Small intestine (tissue), 7 donors: ENCODE results near the gene C10orf62. TPM values are rescaled to one million over a fixed set of nuclear protein-coding genes. Genes with fewer than 3 reads are reported as not detected.

ENCODE experiments used
- DNase-seq, 2 donors: peaks; one replicate each; pipeline versions ENCODE4 v3.0.0 to v3.0.0-alpha.2; 2013
- FAIRE-seq: peaks from 2 replicates; lab custom pipeline; 2012; peaks lifted over from hg19 to GRCh38; lab: Jason Lieb, UNC
- H3K27ac ChIP-seq, 3 donors: one replicate each; pipeline ENCODE4 v1.5.1; 2013; ENCODE audit warnings: low read length in 2 of 3, mild to moderate bottlenecking in 2 of 3, control low read depth in 1 of 3, inconsistent platforms in 1 of 3, low read depth in 1 of 3, moderate library complexity in 1 of 3
- H3K27me3 ChIP-seq, 3 donors: one replicate each; pipeline ENCODE4 v1.6.1; 2013; ENCODE audit warnings: low read length in 3 of 3, inconsistent platforms in 1 of 3; ENCODE audit not compliant: control insufficient read depth in 3 of 3, insufficient read depth in 3 of 3
- H3K36me3 ChIP-seq, 3 donors: one replicate each; pipeline ENCODE4 v1.6.1; 2013; ENCODE audit warnings: low read length in 3 of 3, inconsistent platforms in 1 of 3, low read depth in 1 of 3, mild to moderate bottlenecking in 1 of 3, moderate library complexity in 1 of 3; ENCODE audit not compliant: control insufficient read depth in 3 of 3, insufficient read depth in 2 of 3
- H3K4me1 ChIP-seq, 3 donors: one replicate each; pipeline ENCODE4 v1.6.1; 2013; ENCODE audit warnings: low read length in 2 of 3, inconsistent platforms in 1 of 3, low read depth in 1 of 3, mild to moderate bottlenecking in 1 of 3, moderate library complexity in 1 of 3; ENCODE audit not compliant: control insufficient read depth in 3 of 3, insufficient read depth in 2 of 3
- H3K4me3 ChIP-seq, 3 donors: one replicate each; pipeline ENCODE4 v1.5.1; 2013; ENCODE audit warnings: low read length in 3 of 3, control low read depth in 1 of 3, inconsistent platforms in 1 of 3, low read depth in 1 of 3, mild to moderate bottlenecking in 1 of 3, moderate library complexity in 1 of 3
- H3K9me3 ChIP-seq, 2 donors: one replicate each; pipeline ENCODE4 v1.6.1; 2013; ENCODE audit warnings: low read depth in 1 of 2, low read length in 1 of 2; ENCODE audit not compliant: control insufficient read depth in 2 of 2, insufficient read depth in 1 of 2
- WGBS, 3 donors: extraction: QIAGEN DNeasy Blood & Tissue Kit; methylation state at CpG; one replicate each; pipeline ENCODE4 v1.1.7; 2013; 5-methylcytosine and 5-hydroxymethylcytosine counted together
- polyA plus RNA-seq, 4 donors: library from polyadenylated mRNA; stranded (reverse) in 3 of 4; unstranded in 1 of 4; fragments of 200-250 nt in 3 of 4; fragments of 120-200 nt in 1 of 4; gene quantifications; one replicate each; pipeline versions ENCODE4 v1.2.1 to v1.2.3, GENCODE V29; 2013
- donor health status: healthy with polysubstance abuse.
- donor health status: control.
- donor health status: control.
- donor health status: Bipolar disorder and iron deficiency.
- donor health status: healthy.

The C10orf62 gene
- polyA plus RNA-seq, 4 donors, result 0.41 TPM; not detected in 3

DNA sequence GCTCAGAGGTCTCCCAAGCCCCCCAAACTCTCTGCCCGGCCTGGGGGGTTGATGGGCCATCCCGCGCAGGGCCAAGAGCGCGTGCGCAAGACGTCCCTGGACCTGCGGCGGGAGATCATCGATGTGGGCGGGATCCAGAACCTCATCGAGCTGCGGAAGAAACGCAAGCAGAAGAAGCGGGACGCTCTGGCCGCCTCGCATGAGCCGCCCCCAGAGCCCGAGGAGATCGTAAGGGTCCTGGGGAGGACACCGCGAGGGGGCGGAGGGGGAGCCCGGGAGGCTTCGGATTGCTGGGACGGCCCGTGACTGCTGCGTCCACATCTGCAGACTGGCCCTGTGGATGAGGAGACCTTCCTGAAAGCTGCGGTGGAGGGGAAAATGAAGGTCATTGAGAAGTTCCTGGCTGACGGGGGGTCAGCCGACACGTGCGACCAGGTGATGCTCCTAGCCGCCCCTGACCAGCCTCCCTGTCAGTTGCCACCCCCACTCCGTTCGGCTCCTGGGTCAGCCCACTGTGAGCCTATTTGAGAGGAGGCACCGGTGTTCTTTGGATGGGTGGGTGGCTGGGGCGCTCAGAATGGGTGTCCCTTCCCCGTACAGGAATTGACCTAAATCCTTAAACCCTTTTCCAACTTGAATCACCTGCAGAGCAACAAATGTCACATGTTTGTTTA, 11.2 kb upstream of the C10orf62 start:
- DNase-seq (no peak), FAIRE-seq (no peak)
- Histone ChIP-seq H3K9me3 (no peaks in the 10 kb centered on the region), H3K27ac (no peak overlapping the region), H3K4me3 (peak overlapping the region in 1 of 3 donors; percentile 5), H3K4me1 (no peaks in the 10 kb centered on the region), H3K27me3 (peaks cover 0 to 14% (median 0%) of the 10 kb centered on the region in 3 donors), H3K36me3 (no peaks in the 10 kb centered on the region)
- WGBS, 3 donors, result 67 to 82% (median 77%) methylated on average over 40 of the region's 40 CpGs

DNA sequence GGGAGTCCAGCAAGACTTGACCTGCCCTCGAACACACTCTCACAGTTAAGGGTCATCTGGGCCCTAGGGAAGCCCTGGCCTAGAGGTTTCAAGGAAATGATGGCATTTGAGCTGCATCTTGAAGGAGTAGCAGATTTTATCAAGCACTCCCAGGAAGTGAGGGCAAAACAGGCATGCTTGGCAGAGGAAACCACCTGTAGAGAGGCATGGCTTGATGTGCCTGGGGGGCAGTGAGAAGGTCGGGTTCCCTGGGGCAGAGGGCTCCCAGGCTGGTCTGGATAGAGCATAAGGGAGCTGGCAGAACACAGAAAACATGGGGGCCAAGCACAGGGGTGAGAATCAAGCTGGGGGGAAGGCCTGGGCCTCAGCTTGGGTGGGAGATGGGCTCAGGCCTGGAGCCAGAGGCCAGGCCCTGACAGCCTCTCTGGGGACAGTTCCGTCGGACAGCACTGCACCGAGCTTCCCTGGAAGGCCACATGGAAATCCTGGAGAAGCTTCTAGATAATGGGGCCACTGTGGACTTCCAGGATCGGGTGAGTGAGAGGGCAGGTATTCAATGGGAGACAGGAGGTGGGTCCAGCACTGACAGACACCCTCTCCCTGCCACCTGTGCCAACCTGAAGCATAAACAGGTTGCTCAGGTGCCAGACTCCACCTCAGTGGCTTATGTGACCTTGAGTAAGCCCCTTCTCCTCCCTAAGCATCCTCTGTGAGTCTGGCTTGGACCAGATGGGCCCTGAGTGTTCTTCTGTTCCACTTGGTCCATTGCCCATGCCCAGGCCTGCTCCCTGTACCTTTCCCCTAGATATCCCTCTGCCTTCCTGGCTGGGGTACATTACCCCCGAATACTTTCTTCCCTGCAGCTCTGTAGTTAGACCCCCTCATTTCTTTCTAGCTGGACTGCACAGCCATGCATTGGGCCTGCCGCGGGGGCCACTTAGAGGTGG, 8.8 kb upstream of the C10orf62 start:
- Histone ChIP-seq H3K4me1 (peaks cover 0 to 13% (median 0%) of the 10 kb centered on the region in 3 donors), H3K4me3 (no peak overlapping the region), H3K27me3 (peaks cover 0 to 14% (median 0%) of the 10 kb centered on the region in 3 donors), H3K9me3 (no peaks in the 10 kb centered on the region), H3K27ac (no peak overlapping the region), H3K36me3 (no peaks in the 10 kb centered on the region)
- DNase-seq (no peak), FAIRE-seq (no peak)
- 84 to 94% (median 86%) methylated on average over 9 of the region's 9 CpGs for WGBS, 3 donors

- 85 to 92% (median 89%) methylated on average over 7 to 8 of the region's 8 CpGs for WGBS, 3 donors
- no peak for FAIRE-seq
- Histone ChIP-seq H3K4me1 (peaks cover 0 to 13% (median 0%) of the 10 kb centered on the region in 3 donors), H3K27me3 (peaks cover 0 to 14% (median 0%) of the 10 kb centered on the region in 3 donors), H3K4me3 (no peak overlapping the region), H3K9me3 (no peaks in the 10 kb centered on the region), H3K27ac (no peak overlapping the region), H3K36me3 (no peaks in the 10 kb centered on the region)
- no peak for DNase-seq
Measured at GRCh38 chr10:97582169-97582568, 7.4 kb upstream of the C10orf62 start.

GRCh38 chr10:97583476-97583875, 6.0 kb upstream of the C10orf62 start:
- Histone ChIP-seq H3K36me3 (no peaks in the 10 kb centered on the region), H3K9me3 (no peaks in the 10 kb centered on the region), H3K27ac (no peak overlapping the region), H3K4me1 (peaks cover 0 to 13% (median 0%) of the 10 kb centered on the region in 3 donors), H3K4me3 (no peak overlapping the region), H3K27me3 (peaks cover 0 to 1% (median 0%) of the 10 kb centered on the region in 3 donors)
- 81 to 92% (median 85%) methylated on average over 13 of the region's 13 CpGs for WGBS, 3 donors
- no peak for FAIRE-seq
- DNase-seq, result no peak

DNA sequence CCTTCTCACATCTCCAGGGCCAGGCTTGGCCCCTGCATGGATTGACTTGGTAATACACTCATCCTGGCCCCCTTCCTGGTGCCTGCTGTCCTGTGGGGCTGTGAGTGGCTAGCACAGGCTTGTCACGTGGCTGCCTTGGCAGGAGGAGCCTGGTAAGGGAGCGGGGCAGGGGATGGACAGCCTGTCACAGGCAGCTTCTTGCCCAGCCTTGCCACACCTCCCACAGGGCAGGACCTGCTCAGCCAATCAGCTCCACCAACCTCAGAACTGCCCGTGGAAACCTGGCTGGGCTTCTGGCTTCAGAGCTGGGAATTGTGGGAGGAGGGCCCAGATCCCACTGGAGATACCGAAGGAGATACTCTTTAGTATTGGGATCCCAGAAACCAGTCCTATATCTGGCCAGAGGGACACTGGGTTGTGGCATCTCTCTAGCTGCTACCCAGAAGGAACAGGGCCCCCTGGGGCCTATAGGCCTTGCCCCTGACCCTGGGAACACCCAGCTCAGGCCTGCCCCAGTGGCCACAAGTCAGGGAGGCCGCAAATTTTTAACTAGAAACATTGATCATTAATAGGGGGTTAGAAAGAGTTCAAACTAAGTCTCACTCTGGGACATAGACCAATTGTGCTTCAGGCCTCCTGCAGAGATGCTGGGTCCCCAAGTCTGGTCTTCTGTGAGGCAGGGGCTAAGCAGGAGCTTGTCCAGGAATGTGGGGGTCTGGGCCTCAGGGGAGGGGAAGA, 5.3 kb upstream of the C10orf62 start, which contains the start of gene HOGA1:
TSS of gene HOGA1 (plus strand) at position 330 of the 738 bp plus-strand sequence. CDS start at position 645, 315 bp downstream.
- H3K27ac ChIP-seq, result no peak within 1 kb of the TSS
- H3K4me1 ChIP-seq, result peaks cover 0 to 16% (median 0%) of the 10 kb centered on the region in 3 donors
- H3K4me3 ChIP-seq, result no peak within 1 kb of the TSS
- WGBS, 3 donors, result 45 to 59% (median 45%) methylated on average over 5 of the region's 5 CpGs
- H3K36me3 ChIP-seq, result no peaks in the 10 kb centered on the region
- H3K9me3 ChIP-seq, result no peaks in the 10 kb centered on the region
- DNase-seq, result peak; percentile 24 to 67
- no peaks in the 10 kb centered on the region for H3K27me3 ChIP-seq
- no peak for FAIRE-seq

- Histone ChIP-seq H3K27me3 (no peaks in the 10 kb centered on the region), H3K9me3 (no peaks in the 10 kb centered on the region), H3K36me3 (no peaks in the 10 kb centered on the region), H3K27ac (no peak overlapping the region), H3K4me1 (peaks cover 0 to 18% (median 0%) of the 10 kb centered on the region in 3 donors), H3K4me3 (no peak overlapping the region)
- FAIRE-seq (no peak), DNase-seq (no peak)
- WGBS, 3 donors, result 81 to 86% (median 81%) methylated on average over 5 of the region's 5 CpGs
Measured at GRCh38 chr10:97584798-97585438, 4.6 kb upstream of the C10orf62 start.

GRCh38 chr10:97585439-97585811, 4.1 kb upstream of the C10orf62 start:
- no peak for DNase-seq
- no peak for FAIRE-seq
- Histone ChIP-seq H3K4me1 (peaks cover 0 to 18% (median 0%) of the 10 kb centered on the region in 3 donors), H3K27me3 (no peaks in the 10 kb centered on the region), H3K9me3 (no peaks in the 10 kb centered on the region), H3K27ac (no peak overlapping the region), H3K36me3 (peaks cover 0 to 3% (median 0%) of the 10 kb centered on the region in 3 donors), H3K4me3 (no peak overlapping the region)
- WGBS, 3 donors, result 86 to 91% (median 87%) methylated on average over 5 of the region's 5 CpGs
